ENCODE measurements around the gene SIK2.

Gene SIK2

DNA sequence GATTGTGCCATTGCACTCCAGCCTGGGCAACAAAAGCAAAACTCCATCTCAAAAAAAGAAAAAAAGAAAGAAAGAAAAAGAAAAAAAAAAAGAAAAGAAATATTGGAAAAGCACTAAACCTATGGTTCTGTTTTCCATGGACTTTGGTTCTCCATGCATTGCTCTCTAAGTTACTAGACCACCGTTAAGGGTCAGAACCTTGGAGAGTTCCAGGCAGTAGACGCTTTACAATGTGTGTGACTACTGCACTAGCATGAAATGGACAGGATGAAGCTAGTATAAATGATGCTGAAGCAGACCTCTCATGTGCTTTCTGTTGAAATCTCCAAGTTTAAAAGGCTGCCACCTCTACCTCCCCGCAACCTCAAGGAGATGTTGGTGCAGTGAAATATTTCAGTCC, 63.5 kb downstream of the SIK2 start:
- Histone ChIP-seq H3K79me2 (ENCODE audit: insufficient read depth, low read length) (no peaks in the 10 kb centered on the region), H3K36me3 (ENCODE audit: insufficient read depth, low read length) (no peaks in the 10 kb centered on the region), H3K4me1 (ENCODE audit: insufficient read depth, low read length) (no peaks in the 10 kb centered on the region), H3K27me3 (ENCODE audit: insufficient read depth, low read length, poor library complexity) (no peaks in the 10 kb centered on the region), H3K27ac (ENCODE audit: low read length) (no peak overlapping the region), H3K9me3 (ENCODE audit: insufficient read depth, low read length, severe bottlenecking) (no peaks in the 10 kb centered on the region), H2AFZ (ENCODE audit: low read depth, low read length) (no peak overlapping the region), H3K4me2 (ENCODE audit: insufficient read depth, low read length) (no peak overlapping the region), H4K20me1 (ENCODE audit: insufficient read depth, low read length) (peaks cover 17% of the 10 kb centered on the region), H3K4me3 (ENCODE audit: low read depth in 1 of 2, low read length in 2 of 2) (no peak overlapping the region), H3K9ac (ENCODE audit: low read depth, low read length) (no peak overlapping the region)
- DNase-seq (peak; percentile 42), ATAC-seq (ENCODE audit: insufficient read depth, low read depth) (peak; percentile 77)
- TF ChIP-seq EZH2 (IDR thresholded peaks at IDR 0.05; ENCODE audit: borderline replicate concordance, low read depth, low read length, severe bottlenecking): no peak
- TF ChIP-seq, protein P1, sequence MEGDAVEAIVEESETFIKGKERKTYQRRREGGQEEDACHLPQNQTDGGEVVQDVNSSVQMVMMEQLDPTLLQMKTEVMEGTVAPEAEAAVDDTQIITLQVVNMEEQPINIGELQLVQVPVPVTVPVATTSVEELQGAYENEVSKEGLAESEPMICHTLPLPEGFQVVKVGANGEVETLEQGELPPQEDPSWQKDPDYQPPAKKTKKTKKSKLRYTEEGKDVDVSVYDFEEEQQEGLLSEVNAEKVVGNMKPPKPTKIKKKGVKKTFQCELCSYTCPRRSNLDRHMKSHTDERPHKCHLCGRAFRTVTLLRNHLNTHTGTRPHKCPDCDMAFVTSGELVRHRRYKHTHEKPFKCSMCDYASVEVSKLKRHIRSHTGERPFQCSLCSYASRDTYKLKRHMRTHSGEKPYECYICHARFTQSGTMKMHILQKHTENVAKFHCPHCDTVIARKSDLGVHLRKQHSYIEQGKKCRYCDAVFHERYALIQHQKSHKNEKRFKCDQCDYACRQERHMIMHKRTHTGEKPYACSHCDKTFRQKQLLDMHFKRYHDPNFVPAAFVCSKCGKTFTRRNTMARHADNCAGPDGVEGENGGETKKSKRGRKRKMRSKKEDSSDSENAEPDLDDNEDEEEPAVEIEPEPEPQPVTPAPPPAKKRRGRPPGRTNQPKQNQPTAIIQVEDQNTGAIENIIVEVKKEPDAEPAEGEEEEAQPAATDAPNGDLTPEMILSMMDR (IDR thresholded peaks at IDR 0.05; ENCODE audit: borderline replicate concordance, extremely low read depth, low read length, poor library complexity, severe bottlenecking): no peak

DNA sequence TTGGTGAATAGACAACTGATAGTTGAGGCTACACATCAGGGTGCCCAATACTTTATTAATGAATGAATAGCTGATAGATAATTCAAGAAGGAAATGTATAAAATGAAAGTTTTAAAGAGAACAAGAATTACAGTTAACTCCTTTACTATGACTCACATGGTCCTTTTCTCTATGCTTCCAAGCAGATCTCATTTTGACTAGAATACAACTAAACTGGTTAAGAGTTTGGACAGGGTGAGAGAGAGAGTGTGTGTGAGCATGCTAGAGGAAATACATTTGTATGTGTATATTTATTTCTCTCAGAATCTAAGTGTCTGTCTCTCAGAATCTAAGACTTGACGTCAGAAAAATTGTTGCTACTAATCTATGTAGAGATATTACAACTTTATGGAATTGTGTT, 66.7 kb downstream of the SIK2 start:
- DNase-seq (no peak), ATAC-seq (ENCODE audit: insufficient read depth, low read depth) (no peak)
- Histone ChIP-seq H3K27me3 (ENCODE audit: insufficient read depth, low read length, poor library complexity) (no peaks in the 10 kb centered on the region), H3K36me3 (ENCODE audit: insufficient read depth, low read length) (peaks cover 13% of the 10 kb centered on the region), H2AFZ (ENCODE audit: low read depth, low read length) (no peak overlapping the region), H3K4me2 (ENCODE audit: insufficient read depth, low read length) (no peak overlapping the region), H3K79me2 (ENCODE audit: insufficient read depth, low read length) (no peaks in the 10 kb centered on the region), H3K27ac (ENCODE audit: low read length) (no peak overlapping the region), H3K9ac (ENCODE audit: low read depth, low read length) (no peak overlapping the region), H3K9me3 (ENCODE audit: insufficient read depth, low read length, severe bottlenecking) (no peaks in the 10 kb centered on the region), H3K4me3 (ENCODE audit: low read depth in 1 of 2, low read length in 2 of 2) (no peak overlapping the region), H4K20me1 (ENCODE audit: insufficient read depth, low read length) (peaks cover 21% of the 10 kb centered on the region), H3K4me1 (ENCODE audit: insufficient read depth, low read length) (no peaks in the 10 kb centered on the region)
- no peak for TF ChIP-seq EZH2 (IDR thresholded peaks at IDR 0.05; ENCODE audit: borderline replicate concordance, low read depth, low read length, severe bottlenecking)
- TF ChIP-seq, protein P1 (IDR thresholded peaks at IDR 0.05; ENCODE audit: borderline replicate concordance, extremely low read depth, low read length, poor library complexity, severe bottlenecking): no peak

DNA sequence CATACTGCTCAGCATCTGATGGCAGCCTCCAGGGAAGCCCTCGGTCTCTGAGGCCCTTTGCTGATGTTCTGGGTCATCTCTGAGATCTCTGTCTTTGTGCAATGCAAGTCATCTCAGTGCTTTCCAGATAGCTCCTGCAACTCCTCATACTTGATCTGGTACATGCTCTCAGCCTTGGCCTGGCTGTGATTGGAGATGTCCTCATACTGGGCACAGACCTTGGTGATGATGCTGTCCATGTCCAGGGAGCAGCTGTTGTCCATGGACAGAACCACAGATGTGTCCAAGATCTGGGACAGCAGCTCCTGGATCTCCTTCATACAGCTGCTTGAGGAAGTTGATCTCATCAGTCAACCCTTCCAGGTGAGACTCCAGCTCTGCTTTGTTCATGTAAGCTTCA, 69.1 kb downstream of the SIK2 start:
- no peak overlapping the region for H2AFZ ChIP-seq (ENCODE audit: low read depth, low read length)
- TF ChIP-seq, protein P1 (IDR thresholded peaks at IDR 0.05; ENCODE audit: borderline replicate concordance, extremely low read depth, low read length, poor library complexity, severe bottlenecking): no peak
- no peak for TF ChIP-seq EZH2 (IDR thresholded peaks at IDR 0.05; ENCODE audit: borderline replicate concordance, low read depth, low read length, severe bottlenecking)
- H3K9ac ChIP-seq (ENCODE audit: low read depth, low read length): no peak overlapping the region
- no peak for DNase-seq
- no peaks in the 10 kb centered on the region for H3K4me1 ChIP-seq (ENCODE audit: insufficient read depth, low read length)
- H3K4me2 ChIP-seq (ENCODE audit: insufficient read depth, low read length): no peak overlapping the region
- ATAC-seq (ENCODE audit: insufficient read depth, low read depth): no peak
- no peaks in the 10 kb centered on the region for H3K79me2 ChIP-seq (ENCODE audit: insufficient read depth, low read length)
- peaks cover 21% of the 10 kb centered on the region for H3K36me3 ChIP-seq (ENCODE audit: insufficient read depth, low read length)
- no peaks in the 10 kb centered on the region for H3K9me3 ChIP-seq (ENCODE audit: insufficient read depth, low read length, severe bottlenecking)
- no peak overlapping the region for H3K4me3 ChIP-seq (ENCODE audit: low read depth in 1 of 2, low read length in 2 of 2)
- no peak overlapping the region for H3K27ac ChIP-seq (ENCODE audit: low read length)
- H4K20me1 ChIP-seq (ENCODE audit: insufficient read depth, low read length): peaks cover 9% of the 10 kb centered on the region; the same call in 1 of the 2 replicates
- no peaks in the 10 kb centered on the region for H3K27me3 ChIP-seq (ENCODE audit: insufficient read depth, low read length, poor library complexity)

DNA sequence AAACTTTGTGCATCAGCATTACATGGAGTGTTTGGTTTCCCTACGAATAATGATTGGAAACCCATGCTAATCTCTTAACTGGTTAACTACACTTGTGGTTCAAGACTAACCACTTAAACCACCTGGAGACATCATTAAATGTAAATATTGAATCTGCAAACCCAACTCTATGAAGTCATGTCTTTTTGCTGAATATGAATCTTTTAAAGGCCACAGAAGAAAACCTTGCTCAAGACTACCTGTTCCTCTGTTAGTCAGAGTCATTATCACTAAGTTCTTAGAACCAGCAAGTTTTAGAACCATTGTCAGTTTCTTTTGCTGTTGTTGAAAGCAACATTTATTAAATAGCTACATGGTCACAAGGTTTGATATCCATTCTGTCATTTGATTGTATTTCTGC, 70.7 kb downstream of the SIK2 start:
- TF ChIP-seq, protein P1 (IDR thresholded peaks at IDR 0.05; ENCODE audit: borderline replicate concordance, extremely low read depth, low read length, poor library complexity, severe bottlenecking): no peak
- no peak for TF ChIP-seq EZH2 (IDR thresholded peaks at IDR 0.05; ENCODE audit: borderline replicate concordance, low read depth, low read length, severe bottlenecking)
- DNase-seq (no peak), ATAC-seq (ENCODE audit: insufficient read depth, low read depth) (no peak)
- no peaks in the 10 kb centered on the region for H3K79me2 ChIP-seq (ENCODE audit: insufficient read depth, low read length)
- H3K27ac ChIP-seq (ENCODE audit: low read length): no peak overlapping the region
- H3K4me3 ChIP-seq (ENCODE audit: low read depth in 1 of 2, low read length in 2 of 2): no peak overlapping the region
- no peaks in the 10 kb centered on the region for H3K4me1 ChIP-seq (ENCODE audit: insufficient read depth, low read length)
- no peak overlapping the region for H3K4me2 ChIP-seq (ENCODE audit: insufficient read depth, low read length)
- peaks cover 9% of the 10 kb centered on the region; the same call in 1 of the 2 replicates for H4K20me1 ChIP-seq (ENCODE audit: insufficient read depth, low read length)
- no peak overlapping the region for H2AFZ ChIP-seq (ENCODE audit: low read depth, low read length)
- H3K36me3 ChIP-seq (ENCODE audit: insufficient read depth, low read length): peaks cover 21% of the 10 kb centered on the region
- no peak overlapping the region for H3K9ac ChIP-seq (ENCODE audit: low read depth, low read length)
- H3K9me3 ChIP-seq (ENCODE audit: insufficient read depth, low read length, severe bottlenecking): no peaks in the 10 kb centered on the region
- no peaks in the 10 kb centered on the region for H3K27me3 ChIP-seq (ENCODE audit: insufficient read depth, low read length, poor library complexity)

All from DND-41 (cell line).